ENCODE results near the gene SETD2. TPM values are rescaled to one million over a fixed set of nuclear protein-coding genes. Genes with fewer than 3 reads are reported as not detected.

SETD2 gene
- total and polyA plus RNA-seq, 2 of the 8 experiments (the other 6 are each of a cell fraction or from before 2014, with no cell fraction given) = 15.7 to 46.3 TPM

GRCh38 chr3:46989146-46989810 is 174.6 kb downstream of the SETD2 start:
- peak overlapping the region; percentile 95; the same call in 1 of the 2 replicates for H2AK5ac ChIP-seq (ENCODE audit: low read depth, low read length)
- no peaks in the 10 kb centered on the region for H3K79me1 ChIP-seq (ENCODE audit: low read depth, low read length)
- no peak overlapping the region for H2BK120ac ChIP-seq (replicated peaks; ENCODE audit: low read depth, low read length)
- DNase-seq (ENCODE audit: low read depth in 1 of 2, low spot score in 2 of 2) = no peak
- H3K79me2 ChIP-seq (ENCODE audit: control insufficient read depth in 1 of 2, insufficient read depth in 2 of 2, low read length in 2 of 2) = no peaks in the 10 kb centered on the region; a peak in 1 of 4 replicates
- H3K9ac ChIP-seq (replicated peaks in 1 of 4; ENCODE audit: extremely low read depth in 1 of 4, low read depth in 3 of 4, low read length in 3 of 4) = no peak overlapping the region
- no peaks in the 10 kb centered on the region for H3K27me3 ChIP-seq (replicated peaks in 1 of 4; ENCODE audit: control insufficient read depth in 3 of 4, extremely low read depth in 1 of 4, insufficient read depth in 3 of 4, low read length in 3 of 4)
- H2BK12ac ChIP-seq (ENCODE audit: low read depth, low read length) = 0 out of 2 replicates have a peak overlapping the region, but pooled peaks have one; percentile 9
- peak overlapping the region; percentile 66; the same call in 1 of the 2 replicates for H2BK5ac ChIP-seq (ENCODE audit: low read depth, low read length)
- ChIA-PET POLR2A (ENCODE audit: partially characterized antibody) (interaction anchor here (0.7 to 1.6 kb wide), 2 partner anchors 7 to 9 kb away, joined by 3 to 6 read pairs; partner anchors contain the start of gene NBEAL2), CTCF (ENCODE audit: partially characterized antibody) (interaction anchor here (1.5 to 13.0 kb wide), 2 partner anchors 14 to 66 kb away, joined by 4 to 130 read pairs; no protein-coding TSS in a partner anchor)
- H3K23ac ChIP-seq (ENCODE audit: insufficient read length) = no peak overlapping the region
- H3K14ac ChIP-seq (ENCODE audit: insufficient read length) = no peak overlapping the region
- peak overlapping the region; percentile 72; the same call in 1 of the 2 replicates for H2BK15ac ChIP-seq (ENCODE audit: low read length)
- H3K23me2 ChIP-seq (ENCODE audit: low read depth, low read length) = no peaks in the 10 kb centered on the region
- no peak overlapping the region for H3K27ac ChIP-seq (ENCODE audit: low read depth, low read length)
- no peak overlapping the region for H4K5ac ChIP-seq (ENCODE audit: insufficient read length, low read depth, low read length)
- H2BK20ac ChIP-seq (ENCODE audit: low read length) = peak overlapping the region; percentile 72; the same call in 1 of the 2 replicates
- H4K20me1 ChIP-seq (replicated peaks in 1 of 2; ENCODE audit: control insufficient read depth in 1 of 2, insufficient read depth in 2 of 2, low read length in 2 of 2) = peaks cover 4 to 10% of the 10 kb centered on the region in 2 experiments
- peaks cover 0 to 23% (median 8%) of the 10 kb centered on the region in 4 experiments; a peak in 6 of 7 replicates for H3K4me1 ChIP-seq (replicated peaks in 1 of 4; ENCODE audit: control insufficient read depth in 3 of 4, insufficient read depth in 4 of 4, low read length in 3 of 4)
- no peak for FAIRE-seq
- no peaks in the 10 kb centered on the region; a peak in 1 of 8 replicates for H3K36me3 ChIP-seq (ENCODE audit: control insufficient read depth in 2 of 4, insufficient read depth in 4 of 4, low read length in 3 of 4)
- no peak overlapping the region for H4K8ac ChIP-seq (ENCODE audit: extremely low read depth, insufficient read depth, low read length)
- H3K18ac ChIP-seq (ENCODE audit: extremely low read depth, low read length) = no peak overlapping the region
- peak overlapping the region; percentile 62 for H4K91ac ChIP-seq (replicated peaks; ENCODE audit: insufficient read length, low read length)
- no peak overlapping the region for H3K56ac ChIP-seq (replicated peaks; ENCODE audit: insufficient read length, low read depth, low read length)
- no peaks in the 10 kb centered on the region for H3K9me3 ChIP-seq (ENCODE audit: insufficient read depth in 2 of 2, low read depth in 1 of 2, low read length in 1 of 2)
- no peak overlapping the region for H3K4me2 ChIP-seq (ENCODE audit: insufficient read depth in 1 of 2, low read depth in 2 of 2, low read length in 2 of 2)
- 93% methylated on average over 11 of the region's 17 CpGs; no CpG with 5 or more reads in 1 of the 2 experiments for WGBS, 2 experiments (ENCODE audit: extremely low coverage in 1 of 2, insufficient coverage in 1 of 2, insufficient read length in 1 of 2, insufficient replicate concordance in 2 of 2, low coverage in 1 of 2, low lambda C conversion rate in 2 of 2, missing lambda C conversion rate in 1 of 2)
- no peak overlapping the region for H3K4ac ChIP-seq (replicated peaks; ENCODE audit: insufficient read length, low read depth, low read length)
- no peak overlapping the region for H2AFZ ChIP-seq (ENCODE audit: low read length)
- no peak overlapping the region for H3K4me3 ChIP-seq (ENCODE audit: extremely low read depth in 1 of 4, insufficient read depth in 2 of 4, low read depth in 3 of 4, low read length in 4 of 4)
- TF ChIP-seq EGR1 (IDR thresholded peaks at IDR 0.05; ENCODE audit: borderline replicate concordance, low read depth, low read length) (no peak), SIX5 (IDR thresholded peaks at IDR 0.05; ENCODE audit: low read depth, low read length) (no peak), JUN (IDR thresholded peaks at IDR 0.05; ENCODE audit: low read depth, low read length) (no peak), SAP30 (IDR thresholded peaks at IDR 0.05; ENCODE audit: insufficient read depth, insufficient replicate concordance, low read length) (no peak), TEAD4 (IDR thresholded peaks at IDR 0.05; ENCODE audit: low read depth, low read length) (no peak), HDAC6 (IDR thresholded peaks at IDR 0.05; ENCODE audit: low read depth, low read length) (no peak)

All from H1 (cell line).